Tibial nerve (tissue), 3 donors: ENCODE measurements around the gene TCF12.

Experiments used
- POLR2A ChIP-seq, 2 donors: fragments of 450-650 bp; IDR thresholded peaks; one replicate each; pipeline ENCODE4 v1.6.1; 2017; ENCODE audit warnings: antibody characterized with exemption in 2 of 2, mild to moderate bottlenecking in 2 of 2, moderate library complexity in 2 of 2
- TF ChIP-seq, protein P1 (sequence below), 5 experiments: fragments of 200-600 bp in 3 of 5; fragments of 450-650 bp in 2 of 5; sonication (generic) in 3 of 5; IDR thresholded peaks; one replicate each; pipeline ENCODE4 v1.5.1; 2016 to 2019; ENCODE audit warnings: antibody characterized with exemption in 5 of 5, mild to moderate bottlenecking in 3 of 5, moderate library complexity in 2 of 5

DNA sequence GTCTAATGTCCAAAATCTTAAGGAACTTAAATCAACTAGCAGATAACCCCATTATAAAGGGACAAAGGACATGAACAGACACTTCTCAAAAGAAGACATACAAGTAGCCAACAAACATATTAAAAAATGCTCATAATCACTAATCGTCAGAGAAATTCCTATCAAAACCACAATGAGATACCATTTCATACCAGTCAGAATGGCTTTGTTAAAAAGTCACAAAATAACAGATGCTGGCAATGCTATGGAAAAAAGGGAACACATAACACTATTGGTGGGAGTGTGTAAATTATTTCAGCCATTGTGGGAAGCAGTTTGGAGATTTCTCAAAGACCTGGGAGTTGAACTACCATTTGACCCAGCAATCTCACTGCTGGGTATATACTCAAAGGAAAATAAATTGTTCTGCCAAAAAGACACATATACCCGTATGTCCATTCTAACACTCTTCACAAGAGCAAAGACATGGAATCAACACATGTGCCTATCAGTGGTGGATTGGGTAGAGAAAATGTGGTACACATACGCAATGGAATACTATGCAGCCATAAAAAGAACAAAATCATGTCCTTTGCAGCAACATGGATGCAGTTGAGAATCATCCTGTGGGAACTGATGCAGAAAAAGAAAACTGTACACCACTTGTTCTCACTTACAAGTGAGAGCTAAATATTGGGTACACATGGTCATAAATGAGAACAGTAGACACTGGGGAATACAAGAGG is 78.5 kb downstream of the TCF12 start:
- TF ChIP-seq, protein P1, sequence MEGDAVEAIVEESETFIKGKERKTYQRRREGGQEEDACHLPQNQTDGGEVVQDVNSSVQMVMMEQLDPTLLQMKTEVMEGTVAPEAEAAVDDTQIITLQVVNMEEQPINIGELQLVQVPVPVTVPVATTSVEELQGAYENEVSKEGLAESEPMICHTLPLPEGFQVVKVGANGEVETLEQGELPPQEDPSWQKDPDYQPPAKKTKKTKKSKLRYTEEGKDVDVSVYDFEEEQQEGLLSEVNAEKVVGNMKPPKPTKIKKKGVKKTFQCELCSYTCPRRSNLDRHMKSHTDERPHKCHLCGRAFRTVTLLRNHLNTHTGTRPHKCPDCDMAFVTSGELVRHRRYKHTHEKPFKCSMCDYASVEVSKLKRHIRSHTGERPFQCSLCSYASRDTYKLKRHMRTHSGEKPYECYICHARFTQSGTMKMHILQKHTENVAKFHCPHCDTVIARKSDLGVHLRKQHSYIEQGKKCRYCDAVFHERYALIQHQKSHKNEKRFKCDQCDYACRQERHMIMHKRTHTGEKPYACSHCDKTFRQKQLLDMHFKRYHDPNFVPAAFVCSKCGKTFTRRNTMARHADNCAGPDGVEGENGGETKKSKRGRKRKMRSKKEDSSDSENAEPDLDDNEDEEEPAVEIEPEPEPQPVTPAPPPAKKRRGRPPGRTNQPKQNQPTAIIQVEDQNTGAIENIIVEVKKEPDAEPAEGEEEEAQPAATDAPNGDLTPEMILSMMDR (IDR thresholded peaks at IDR 0.05): no peak
- no peak for TF ChIP-seq POLR2A (IDR thresholded peaks at IDR 0.05)
